MCF 10A (cell line): ENCODE data around the gene PARK7. TPM values are rescaled to one million over a fixed set of nuclear protein-coding genes. Genes with fewer than 3 reads are reported as not detected.
A peak's percentile ranks its signal among the peaks of the same experiment; 100 is the strongest.

ENCODE experiments used
- BruUV-seq: library from RNA; stranded (reverse); fragments of 400-500 nt; replicated peaks from 2 replicates; lab custom pipeline; 2021; lab: Mats Ljungman, UMichigan
- CTCF ChIA-PET: fragments of 300-600 bp; sonication (Branson Sonifier 250); formaldehyde crosslinking; extraction: SDS; loops from one replicate; lab custom pipeline; 2021; ENCODE audit warnings: antibody characterized with exemption, inconsistent platforms; lab: Yijun Ruan, JAX
- POLR2A ChIA-PET: fragments of 300-600, 350-650 bp; sonication (Branson Sonifier 250); formaldehyde crosslinking; extraction: SDS; loops from one replicate; lab custom pipeline; 2020; ENCODE audit warnings: antibody characterized with exemption, inconsistent platforms; lab: Yijun Ruan, JAX
- DNase-seq: peaks from one replicate; pipeline ENCODE4 v3.0.0-alpha.2; 2018; ENCODE audit not compliant: unreplicated experiment
- H3K27ac Mint-ChIP-seq: one replicate; pipeline ENCODE4 v1.8.0; 2022; ENCODE audit warnings: mild to moderate bottlenecking, low read depth, mixed read lengths; ENCODE audit not compliant: unreplicated experiment
- H3K27me3 Mint-ChIP-seq: one replicate; pipeline ENCODE4 v1.8.0; 2022; ENCODE audit warnings: mixed read lengths; ENCODE audit not compliant: insufficient read depth, unreplicated experiment
- H3K36me3 Mint-ChIP-seq: one replicate; pipeline ENCODE4 v1.8.0; 2022; ENCODE audit warnings: mild to moderate bottlenecking, moderate library complexity, mixed read lengths; ENCODE audit not compliant: insufficient read depth, unreplicated experiment
- H3K4me1 Mint-ChIP-seq: one replicate; pipeline ENCODE4 v1.8.0; 2022; ENCODE audit warnings: mixed read lengths; ENCODE audit not compliant: insufficient read depth, unreplicated experiment
- H3K4me3 Mint-ChIP-seq: one replicate; pipeline ENCODE4 v1.8.0; 2022; ENCODE audit warnings: mild to moderate bottlenecking, moderate library complexity, mixed read lengths; ENCODE audit not compliant: unreplicated experiment
- H3K9me3 Mint-ChIP-seq: one replicate; pipeline ENCODE4 v1.8.0; 2022; ENCODE audit warnings: mixed read lengths; ENCODE audit not compliant: unreplicated experiment
- intact Hi-C: fragments of 100-400 bp; cut with micrococcal nuclease; formaldehyde crosslinking; loops from 2 replicates; pipeline ENCODE4 v1.14.1; 2022
- total RNA-seq: library from RNA; stranded (reverse); gene quantifications from 2 replicates; pipeline ENCODE4 v1.2.3, GENCODE V29; 2022
- TF ChIP-seq, protein P1 (sequence below): fragments of 200-600 bp; IDR thresholded peaks from one replicate; pipeline ENCODE4 v1.8.0; 2022; ENCODE audit warnings: antibody characterized with exemption, mild to moderate bottlenecking; ENCODE audit not compliant: unreplicated experiment

PARK7 gene
- total RNA-seq, 1 experiment from 2014 or later: 419 TPM

DNA sequence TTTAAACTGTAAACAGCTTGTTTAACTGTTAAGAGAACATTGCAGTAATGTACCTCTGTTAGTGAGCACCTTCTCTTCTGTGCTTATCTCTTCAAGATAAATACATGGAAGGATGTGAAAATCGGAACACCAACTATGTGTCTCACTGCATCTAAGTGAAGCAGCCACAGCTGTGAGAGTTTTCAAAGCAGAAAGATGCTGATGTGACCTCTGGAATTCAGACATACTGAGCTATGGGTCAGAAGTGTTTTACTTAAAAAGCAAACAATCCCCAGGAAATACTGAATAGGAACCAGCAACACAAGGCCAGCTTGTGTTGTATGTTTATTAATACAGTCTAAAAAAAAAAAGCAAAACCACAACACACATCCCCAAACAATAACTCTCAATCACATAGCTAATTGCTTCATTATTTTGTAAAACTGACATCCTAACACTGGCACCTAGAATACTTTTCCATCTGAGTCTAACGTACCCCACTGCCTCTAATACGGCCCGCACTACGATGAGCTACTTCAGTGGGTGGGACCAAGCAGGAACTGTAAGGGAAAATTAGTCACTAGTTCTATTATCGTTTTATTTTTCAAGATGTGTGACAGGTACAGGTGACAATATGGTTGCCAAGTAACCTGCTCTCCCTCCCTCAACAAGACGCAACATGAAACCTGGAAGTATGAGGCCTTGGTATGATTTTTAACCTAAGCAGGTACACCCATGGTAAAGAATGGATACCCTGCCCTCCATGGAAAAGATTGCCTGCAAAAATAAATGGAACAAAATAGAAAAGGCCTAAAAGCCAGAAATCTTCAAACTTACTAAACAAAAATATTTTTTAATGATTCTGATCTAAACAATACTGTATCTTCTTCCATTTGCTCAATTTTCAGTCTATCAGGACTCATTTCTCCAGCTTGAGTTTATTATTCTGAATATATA is 50.7 kb downstream of the PARK7 start:
- no peaks in the 10 kb centered on the region for H3K27me3 Mint-ChIP-seq
- DNase-seq: no peak
- TSS peak; percentile 15 for BruUV-seq
- intact Hi-C loops: no loop called here
- TF ChIP-seq, protein P1, sequence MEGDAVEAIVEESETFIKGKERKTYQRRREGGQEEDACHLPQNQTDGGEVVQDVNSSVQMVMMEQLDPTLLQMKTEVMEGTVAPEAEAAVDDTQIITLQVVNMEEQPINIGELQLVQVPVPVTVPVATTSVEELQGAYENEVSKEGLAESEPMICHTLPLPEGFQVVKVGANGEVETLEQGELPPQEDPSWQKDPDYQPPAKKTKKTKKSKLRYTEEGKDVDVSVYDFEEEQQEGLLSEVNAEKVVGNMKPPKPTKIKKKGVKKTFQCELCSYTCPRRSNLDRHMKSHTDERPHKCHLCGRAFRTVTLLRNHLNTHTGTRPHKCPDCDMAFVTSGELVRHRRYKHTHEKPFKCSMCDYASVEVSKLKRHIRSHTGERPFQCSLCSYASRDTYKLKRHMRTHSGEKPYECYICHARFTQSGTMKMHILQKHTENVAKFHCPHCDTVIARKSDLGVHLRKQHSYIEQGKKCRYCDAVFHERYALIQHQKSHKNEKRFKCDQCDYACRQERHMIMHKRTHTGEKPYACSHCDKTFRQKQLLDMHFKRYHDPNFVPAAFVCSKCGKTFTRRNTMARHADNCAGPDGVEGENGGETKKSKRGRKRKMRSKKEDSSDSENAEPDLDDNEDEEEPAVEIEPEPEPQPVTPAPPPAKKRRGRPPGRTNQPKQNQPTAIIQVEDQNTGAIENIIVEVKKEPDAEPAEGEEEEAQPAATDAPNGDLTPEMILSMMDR: no peak
- H3K4me1 Mint-ChIP-seq: peaks cover 52% of the 10 kb centered on the region
- ChIA-PET CTCF (interaction anchor here (1.1 to 3.7 kb wide), 6 partner anchors 29 to 338 kb away, joined by 3 to 32 read pairs (median 4); no protein-coding TSS in a partner anchor), POLR2A (interaction anchor here (0.6 to 9.2 kb wide), 13 partner anchors 8 to 248 kb away, joined by 3 to 256 read pairs (median 3); partner anchors contain the start of genes ERRFI1 and PARK7)
- no peak overlapping the region for H3K4me3 Mint-ChIP-seq
- H3K27ac Mint-ChIP-seq: no peak overlapping the region
- peaks cover 97% of the 10 kb centered on the region for H3K36me3 Mint-ChIP-seq
- no peaks in the 10 kb centered on the region for H3K9me3 Mint-ChIP-seq

DNA sequence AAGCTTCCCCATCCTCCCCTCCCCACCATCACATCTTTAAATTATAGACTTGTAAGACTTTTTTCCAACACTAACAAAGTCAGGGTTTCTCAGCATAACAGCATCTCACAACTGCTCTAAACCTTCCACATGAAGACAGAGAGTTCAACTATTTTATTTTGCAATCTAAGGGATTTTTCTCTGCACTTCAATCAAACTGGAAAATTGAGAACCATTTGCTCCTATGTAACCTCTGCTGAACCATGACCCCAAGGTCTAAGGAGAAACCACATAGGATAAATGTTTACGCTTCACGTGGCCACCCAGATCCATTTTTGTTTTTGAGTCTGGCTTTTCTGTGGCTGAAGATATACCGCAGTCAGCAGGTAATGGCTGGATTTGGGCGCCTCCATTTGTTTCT is 51.4 kb downstream of the PARK7 start:
- ChIA-PET POLR2A (interaction anchor here (0.6 to 9.2 kb wide), 6 partner anchors 7 to 247 kb away, joined by 3 to 256 read pairs (median 16); partner anchors contain the start of gene ERRFI1), CTCF (interaction anchor here (1.0 to 3.7 kb wide), 7 partner anchors 11 to 337 kb away, joined by 3 to 32 read pairs (median 6); partner anchors contain the start of gene ERRFI1)
- BruUV-seq: no TSS peak
- DNase-seq: no peak
- intact Hi-C loops: no loop called here
- Mint-ChIP-seq H3K4me1 (peaks cover 60% of the 10 kb centered on the region), H3K9me3 (no peaks in the 10 kb centered on the region), H3K27ac (no peak overlapping the region), H3K27me3 (no peaks in the 10 kb centered on the region), H3K4me3 (no peak overlapping the region), H3K36me3 (peaks cover 97% of the 10 kb centered on the region)
- TF ChIP-seq, protein P1: no peak

DNA sequence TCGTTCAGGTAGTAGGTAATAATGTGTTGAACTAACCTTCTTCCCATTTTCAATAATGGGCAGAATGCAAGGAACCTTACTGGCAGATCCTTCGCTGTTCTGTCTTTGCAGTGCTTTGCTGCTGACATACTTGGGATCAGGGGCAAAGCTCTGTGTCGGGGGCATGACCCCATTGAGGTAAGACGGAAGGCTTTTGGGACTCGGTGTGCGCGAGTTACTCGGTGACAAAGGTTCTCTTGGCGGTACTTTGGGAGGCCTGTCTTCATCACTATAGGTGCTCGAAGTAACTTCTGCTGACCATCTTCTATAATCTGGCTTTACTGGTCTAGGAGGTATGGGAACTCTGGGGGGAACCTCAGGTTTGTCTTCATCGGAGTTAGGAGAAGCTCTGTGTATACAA is 51.9 kb downstream of the PARK7 start:
- Mint-ChIP-seq H3K4me3 (peak overlapping the region; percentile 31), H3K27ac (peak overlapping the region; percentile 82), H3K4me1 (peaks cover 64% of the 10 kb centered on the region), H3K36me3 (peaks cover 97% of the 10 kb centered on the region), H3K9me3 (no peaks in the 10 kb centered on the region), H3K27me3 (no peaks in the 10 kb centered on the region)
- intact Hi-C loops: no loop called here
- TF ChIP-seq, protein P1: no peak
- no TSS peak for BruUV-seq
- DNase-seq: no peak
- CTCF ChIA-PET: interaction anchor here (1.0 to 3.7 kb wide), 5 partner anchors 11 to 301 kb away, joined by 5 to 32 read pairs (median 16); partner anchors contain the start of gene ERRFI1
- POLR2A ChIA-PET: interaction anchor here (0.6 to 9.2 kb wide), 10 partner anchors 8 to 330 kb away, joined by 3 to 256 read pairs (median 4); partner anchors contain the start of gene ERRFI1

DNA sequence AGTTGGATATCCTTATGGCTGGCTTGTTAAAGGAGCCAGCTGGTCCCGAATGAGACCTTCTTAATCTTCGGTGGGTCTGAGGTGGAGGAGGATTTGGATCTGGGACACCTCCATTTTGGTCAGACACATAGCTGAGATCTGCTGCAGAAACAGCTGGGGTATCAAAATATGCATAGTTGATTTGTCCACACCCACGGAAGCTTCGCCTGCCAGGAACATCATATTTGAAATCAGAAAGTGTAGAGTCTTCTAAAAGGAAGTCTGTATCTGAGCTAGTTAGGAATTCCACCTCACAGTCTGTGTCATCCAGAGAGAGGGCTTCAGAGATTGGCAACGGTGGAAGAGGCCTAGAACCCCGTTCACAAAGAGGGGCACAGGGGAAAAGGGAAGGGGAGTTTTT is 52.3 kb downstream of the PARK7 start:
- peak overlapping the region; percentile 82 for H3K27ac Mint-ChIP-seq
- no peaks in the 10 kb centered on the region for H3K27me3 Mint-ChIP-seq
- DNase-seq: no peak
- peaks cover 68% of the 10 kb centered on the region for H3K4me1 Mint-ChIP-seq
- POLR2A ChIA-PET: interaction anchor here (0.6 to 9.2 kb wide), 14 partner anchors 9 to 330 kb away, joined by 3 to 256 read pairs (median 6); partner anchors contain the start of gene ERRFI1
- TF ChIP-seq, protein P1: no peak
- H3K4me3 Mint-ChIP-seq: peak overlapping the region; percentile 31
- H3K9me3 Mint-ChIP-seq: no peaks in the 10 kb centered on the region
- CTCF ChIA-PET: interaction anchor here (1.0 to 4.8 kb wide), 8 partner anchors 8 to 337 kb away, joined by 5 to 32 read pairs (median 17); partner anchors contain the start of gene ERRFI1
- BruUV-seq: no TSS peak
- intact Hi-C loops: loop anchor here (2.0 kb wide), 1 partner anchor 301 kb away; no protein-coding TSS in a partner anchor
- peaks cover 97% of the 10 kb centered on the region for H3K36me3 Mint-ChIP-seq
